Hindlimb muscle (tissue), 1 donor: ENCODE measurements around the gene SMG6. TPM values are rescaled to one million over a fixed set of nuclear protein-coding genes. Genes with fewer than 3 reads are reported as not detected.

Experiments
- DNase-seq: peaks from one replicate; pipeline ENCODE4 v3.0.0-alpha.2; 2013
- polyA plus RNA-seq: library from polyadenylated mRNA; unstranded; fragments of 120-200 nt; gene quantifications from one replicate; pipeline ENCODE4 v1.2.1, GENCODE V29; 2013; ENCODE audit not compliant: insufficient read length

The SMG6 gene
- polyA plus RNA-seq, 1 donor, result 21.0 TPM

- no peak for DNase-seq
Measured at GRCh38 chr17:2074919-2075318, 228.7 kb downstream of the SMG6 start.

GRCh38 chr17:2071455-2072281, 231.9 kb downstream of the SMG6 start:
- peak; percentile 44 for DNase-seq

- no peak for DNase-seq
Measured at GRCh38 chr17:2071024-2071385, 232.6 kb downstream of the SMG6 start.

- DNase-seq, result peak; percentile 19
Measured at GRCh38 chr17:2070241-2071023, 233.2 kb downstream of the SMG6 start.

- no peak for DNase-seq
Measured at GRCh38 chr17:2068519-2069051, 235.0 kb downstream of the SMG6 start.

- peak; percentile 19 for DNase-seq
Measured at GRCh38 chr17:2068031-2068518, 235.5 kb downstream of the SMG6 start.

- DNase-seq, result peak; percentile 22
Measured at GRCh38 chr17:2067608-2068024, 236.0 kb downstream of the SMG6 start.

GRCh38 chr17:2067048-2067561, 236.5 kb downstream of the SMG6 start:
- DNase-seq, result peak; percentile 23

- DNase-seq, result peak; percentile 36
Measured at GRCh38 chr17:2065949-2066400, 237.6 kb downstream of the SMG6 start.

GRCh38 chr17:2064980-2065785, 238.4 kb downstream of the SMG6 start:
- DNase-seq, result peak; percentile 58

GRCh38 chr17:2064520-2064971, 239.0 kb downstream of the SMG6 start:
- peak; percentile 15 for DNase-seq

GRCh38 chr17:2064147-2064489, 239.5 kb downstream of the SMG6 start:
- DNase-seq, result peak; percentile 11

GRCh38 chr17:2063261-2064146, 240.1 kb downstream of the SMG6 start:
- DNase-seq, result no peak

- DNase-seq, result peak; percentile 36
Measured at GRCh38 chr17:2062571-2063183, 240.9 kb downstream of the SMG6 start.

GRCh38 chr17:2061441-2061958, 242.1 kb downstream of the SMG6 start:
- DNase-seq, result peak; percentile 26

GRCh38 chr17:2060681-2061440, 242.7 kb downstream of the SMG6 start:
- DNase-seq, result peak; percentile 38

- DNase-seq, result no peak
Measured at GRCh38 chr17:2060385-2060658, 243.3 kb downstream of the SMG6 start.

GRCh38 chr17:2059547-2060384, 243.8 kb downstream of the SMG6 start:
- no peak for DNase-seq
